Left ventricle myocardium inferior (tissue), 1 donor: ENCODE results near the gene CLCN2. TPM values are rescaled to one million over a fixed set of nuclear protein-coding genes. Genes with fewer than 3 reads are reported as not detected.
A peak's percentile ranks its signal among the peaks of the same experiment; 100 is the strongest.

Source experiments
- DNase-seq: peaks from one replicate; pipeline ENCODE4 v3.0.0-alpha.2; 2020
- H3K27ac ChIP-seq: fragments of 200-600 bp; replicated peaks from 2 replicates; pipeline ENCODE4 v1.8.0; 2021
- H3K27me3 ChIP-seq: fragments of 200-600 bp; 2 replicates; pipeline ENCODE4 v1.8.0; 2021; ENCODE audit warnings: low read depth
- H3K36me3 ChIP-seq: fragments of 200-600 bp; 2 replicates; pipeline ENCODE4 v1.8.0; 2021
- H3K4me1 ChIP-seq: fragments of 200-600 bp; 2 replicates; pipeline ENCODE4 v1.8.0; 2021
- H3K4me3 ChIP-seq: fragments of 200-600 bp; 2 replicates; pipeline ENCODE4 v1.8.0; 2021; ENCODE audit warnings: mild to moderate bottlenecking, moderate library complexity
- H3K9me3 ChIP-seq: fragments of 200-600 bp; replicated peaks from 2 replicates; pipeline ENCODE4 v1.8.0; 2021
- intact Hi-C: fragments of 100-400 bp; cut with micrococcal nuclease; formaldehyde crosslinking; loops from one replicate; pipeline ENCODE4 v1.11.0; 2022
- total RNA-seq: library from RNA; stranded (reverse); fragmentation: NEBNext Ultra II Directional; extraction: Animal tissue kit (Norgen Biotek cat#: 25700); gene quantifications from one replicate; pipeline ENCODE4 v1.2.1, GENCODE V29; 2021
- TF ChIP-seq, protein P1 (sequence below): fragments of 200-600 bp; IDR thresholded peaks from 2 replicates; pipeline ENCODE4 v1.8.0; 2021; ENCODE audit warnings: antibody characterized with exemption, mild to moderate bottlenecking, borderline replicate concordance
- donor health status: DM: no; HTN: yes; CAD: no; lungs with severe emphysema.

Gene CLCN2
- total RNA-seq, 1 donor from 2014 or later = 1.7 TPM

DNA sequence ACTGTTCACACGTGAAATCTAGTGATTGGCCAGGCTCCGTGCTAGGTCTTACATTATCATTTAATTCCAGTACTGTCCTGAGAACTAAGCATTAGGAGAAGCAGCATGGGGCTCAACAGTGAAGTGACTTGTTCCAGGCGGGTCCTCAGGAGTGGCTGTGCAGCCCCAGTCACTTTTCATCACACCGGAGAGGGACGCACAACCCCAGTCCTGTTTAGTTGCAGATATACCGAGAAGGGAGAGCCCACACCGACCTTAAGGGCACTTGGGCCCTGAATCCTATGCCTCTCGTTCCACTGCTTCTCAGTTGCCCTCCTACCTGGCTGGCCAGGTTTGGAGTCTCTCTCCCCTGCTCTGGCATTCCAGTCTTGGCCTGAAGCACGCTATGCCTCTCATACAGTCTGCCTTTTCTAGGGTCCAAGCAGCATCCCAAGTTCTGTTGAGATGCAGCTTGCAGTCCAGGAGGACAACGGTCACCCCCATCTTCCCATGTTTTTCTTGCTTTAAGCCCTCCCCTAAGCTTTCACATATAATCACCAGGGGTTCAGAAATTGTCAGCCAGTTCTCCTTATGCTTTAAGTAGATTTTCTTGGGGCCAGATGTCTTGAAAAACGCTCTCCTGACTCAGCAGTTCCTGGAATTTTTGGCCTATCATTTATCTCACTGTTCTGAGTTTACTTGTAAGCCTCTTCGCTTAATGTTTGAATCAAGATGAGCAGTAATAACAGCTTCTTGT lies 13.9 kb downstream of the CLCN2 start:
- no peaks in the 10 kb centered on the region for H3K9me3 ChIP-seq
- intact Hi-C loops = no loop called here
- no peak for DNase-seq
- H3K4me1 ChIP-seq = peaks cover 16% of the 10 kb centered on the region
- H3K4me3 ChIP-seq = no peak overlapping the region
- TF ChIP-seq, protein P1, sequence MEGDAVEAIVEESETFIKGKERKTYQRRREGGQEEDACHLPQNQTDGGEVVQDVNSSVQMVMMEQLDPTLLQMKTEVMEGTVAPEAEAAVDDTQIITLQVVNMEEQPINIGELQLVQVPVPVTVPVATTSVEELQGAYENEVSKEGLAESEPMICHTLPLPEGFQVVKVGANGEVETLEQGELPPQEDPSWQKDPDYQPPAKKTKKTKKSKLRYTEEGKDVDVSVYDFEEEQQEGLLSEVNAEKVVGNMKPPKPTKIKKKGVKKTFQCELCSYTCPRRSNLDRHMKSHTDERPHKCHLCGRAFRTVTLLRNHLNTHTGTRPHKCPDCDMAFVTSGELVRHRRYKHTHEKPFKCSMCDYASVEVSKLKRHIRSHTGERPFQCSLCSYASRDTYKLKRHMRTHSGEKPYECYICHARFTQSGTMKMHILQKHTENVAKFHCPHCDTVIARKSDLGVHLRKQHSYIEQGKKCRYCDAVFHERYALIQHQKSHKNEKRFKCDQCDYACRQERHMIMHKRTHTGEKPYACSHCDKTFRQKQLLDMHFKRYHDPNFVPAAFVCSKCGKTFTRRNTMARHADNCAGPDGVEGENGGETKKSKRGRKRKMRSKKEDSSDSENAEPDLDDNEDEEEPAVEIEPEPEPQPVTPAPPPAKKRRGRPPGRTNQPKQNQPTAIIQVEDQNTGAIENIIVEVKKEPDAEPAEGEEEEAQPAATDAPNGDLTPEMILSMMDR = no peak
- H3K27ac ChIP-seq = no peak overlapping the region
- H3K36me3 ChIP-seq = peaks cover 34% of the 10 kb centered on the region
- H3K27me3 ChIP-seq = no peaks in the 10 kb centered on the region

DNA sequence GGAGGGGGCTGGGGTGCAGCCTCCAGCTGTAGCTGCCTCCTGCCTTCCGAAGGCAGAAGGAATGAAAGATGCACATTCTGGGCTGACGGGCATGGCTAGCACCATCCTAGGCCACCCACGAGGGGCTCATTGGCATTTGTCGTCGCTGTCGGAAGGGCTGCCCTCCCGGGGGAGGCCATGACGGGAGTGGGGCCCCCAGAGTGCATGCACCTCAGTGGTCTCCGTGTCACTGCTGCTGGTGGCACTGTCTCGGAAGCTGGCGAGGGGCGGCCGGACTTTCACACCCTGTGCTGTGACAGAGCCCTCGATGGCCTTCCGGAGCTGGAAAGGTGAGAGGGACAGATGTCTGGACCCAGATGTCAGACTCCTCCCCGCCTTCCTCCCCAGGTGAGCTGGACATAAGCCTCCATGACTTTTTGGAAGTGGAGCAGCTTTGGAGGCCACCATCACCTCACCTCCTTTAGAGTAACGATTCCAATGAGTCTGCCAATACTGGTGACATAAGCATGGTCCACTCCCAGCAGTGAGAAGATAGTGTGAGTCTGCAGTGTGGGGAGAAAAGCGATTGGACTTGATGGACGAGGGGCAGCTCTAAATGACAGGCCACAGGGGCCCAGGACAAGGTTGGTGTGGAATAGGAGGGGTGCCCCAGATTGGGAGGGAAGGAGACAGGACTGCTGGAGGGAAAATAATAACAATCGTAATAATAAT lies 14.8 kb downstream of the CLCN2 start:
- H3K9me3 ChIP-seq = no peaks in the 10 kb centered on the region
- peaks cover 16% of the 10 kb centered on the region for H3K4me1 ChIP-seq
- intact Hi-C loops = no loop called here
- no peak overlapping the region for H3K4me3 ChIP-seq
- TF ChIP-seq, protein P1 = no peak
- no peaks in the 10 kb centered on the region for H3K27me3 ChIP-seq
- H3K27ac ChIP-seq = no peak overlapping the region
- DNase-seq = no peak
- peaks cover 37% of the 10 kb centered on the region for H3K36me3 ChIP-seq

DNA sequence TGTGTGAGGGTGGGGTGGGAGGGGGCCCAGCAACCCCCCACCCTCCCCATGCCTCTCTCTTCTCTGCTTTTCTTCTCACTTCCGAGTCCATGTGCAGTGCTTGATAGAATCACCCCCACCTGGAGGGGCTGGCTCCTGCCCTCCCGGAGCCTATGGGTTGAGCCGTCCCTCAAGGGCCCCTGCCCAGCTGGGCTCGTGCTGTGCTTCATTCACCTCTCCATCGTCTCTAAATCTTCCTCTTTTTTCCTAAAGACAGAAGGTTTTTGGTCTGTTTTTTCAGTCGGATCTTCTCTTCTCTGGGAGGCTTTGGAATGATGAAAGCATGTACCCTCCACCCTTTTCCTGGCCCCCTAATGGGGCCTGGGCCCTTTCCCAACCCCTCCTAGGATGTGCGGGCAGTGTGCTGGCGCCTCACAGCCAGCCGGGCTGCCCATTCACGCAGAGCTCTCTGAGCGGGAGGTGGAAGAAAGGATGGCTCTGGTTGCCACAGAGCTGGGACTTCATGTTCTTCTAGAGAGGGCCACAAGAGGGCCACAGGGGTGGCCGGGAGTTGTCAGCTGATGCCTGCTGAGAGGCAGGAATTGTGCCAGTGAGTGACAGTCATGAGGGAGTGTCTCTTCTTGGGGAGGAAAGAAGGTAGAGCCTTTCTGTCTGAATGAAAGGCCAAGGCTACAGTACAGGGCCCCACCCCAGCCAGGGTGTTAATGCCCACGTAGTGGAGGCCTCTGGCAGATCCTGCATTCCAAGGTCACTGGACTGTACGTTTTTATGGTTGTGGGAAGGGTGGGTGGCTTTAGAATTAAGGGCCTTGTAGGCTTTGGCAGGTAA lies 15.9 kb downstream of the CLCN2 start:
- peaks cover 42% of the 10 kb centered on the region for H3K36me3 ChIP-seq
- no peak overlapping the region for H3K4me3 ChIP-seq
- DNase-seq = peak; percentile 55
- H3K4me1 ChIP-seq = peaks cover 16% of the 10 kb centered on the region
- intact Hi-C loops = no loop called here
- H3K9me3 ChIP-seq = no peaks in the 10 kb centered on the region
- no peaks in the 10 kb centered on the region for H3K27me3 ChIP-seq
- TF ChIP-seq, protein P1 = peak; percentile 56
- H3K27ac ChIP-seq = peak overlapping the region; percentile 61

DNA sequence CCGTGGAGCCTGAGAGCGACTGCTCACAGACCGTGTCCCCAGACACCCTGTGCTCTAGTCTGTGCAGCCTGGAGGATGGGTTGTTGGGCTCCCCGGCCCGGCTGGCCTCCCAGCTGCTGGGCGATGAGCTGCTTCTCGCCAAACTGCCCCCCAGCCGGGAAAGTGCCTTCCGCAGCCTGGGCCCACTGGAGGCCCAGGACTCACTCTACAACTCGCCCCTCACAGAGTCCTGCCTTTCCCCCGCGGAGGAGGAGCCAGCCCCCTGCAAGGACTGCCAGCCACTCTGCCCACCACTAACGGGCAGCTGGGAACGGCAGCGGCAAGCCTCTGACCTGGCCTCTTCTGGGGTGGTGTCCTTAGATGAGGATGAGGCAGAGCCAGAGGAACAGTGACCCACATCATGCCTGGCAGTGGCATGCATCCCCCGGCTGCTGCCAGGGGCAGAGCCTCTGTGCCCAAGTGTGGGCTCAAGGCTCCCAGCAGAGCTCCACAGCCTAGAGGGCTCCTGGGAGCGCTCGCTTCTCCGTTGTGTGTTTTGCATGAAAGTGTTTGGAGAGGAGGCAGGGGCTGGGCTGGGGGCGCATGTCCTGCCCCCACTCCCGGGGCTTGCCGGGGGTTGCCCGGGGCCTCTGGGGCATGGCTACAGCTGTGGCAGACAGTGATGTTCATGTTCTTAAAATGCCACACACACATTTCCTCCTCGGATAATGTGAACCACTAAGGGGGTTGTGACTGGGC lies 16.7 kb downstream of the CLCN2 start:
- no peak for DNase-seq
- H3K27ac ChIP-seq = peak overlapping the region; percentile 61
- TF ChIP-seq, protein P1 = no peak
- no peaks in the 10 kb centered on the region for H3K9me3 ChIP-seq
- H3K4me1 ChIP-seq = peaks cover 18% of the 10 kb centered on the region
- no peaks in the 10 kb centered on the region for H3K27me3 ChIP-seq
- no peak overlapping the region for H3K4me3 ChIP-seq
- intact Hi-C loops = no loop called here
- peaks cover 42% of the 10 kb centered on the region for H3K36me3 ChIP-seq
